A673 (cell line): Measurements from ENCODE around the gene RASSF8. TPM values are rescaled to one million over a fixed set of nuclear protein-coding genes. Genes with fewer than 3 reads are reported as not detected.

Source experiments
- BruUV-seq: library from RNA; stranded (reverse); fragments of 400-500 nt; replicated peaks from 2 replicates; lab custom pipeline; 2021; lab: Mats Ljungman, UMichigan
- CTCF ChIA-PET: fragments of 300-600 bp; sonication (Branson Sonifier 250); formaldehyde crosslinking; loops from one replicate; lab custom pipeline; 2022; ENCODE audit warnings: antibody characterized with exemption; lab: Charles Lee
- POLR2A ChIA-PET: fragments of 300-600 bp; sonication (Branson Sonifier 250); formaldehyde crosslinking; loops from one replicate; lab custom pipeline; 2022; ENCODE audit warnings: antibody characterized with exemption; ENCODE audit not compliant: low non-redundant PET; lab: Charles Lee
- DNase-seq: peaks from one replicate; pipeline ENCODE4 v3.0.0-alpha.2; 2015; ENCODE audit warnings: low spot score
- H3K27ac ChIP-seq: fragments of 200-600 bp; sonication (generic); 2 replicates; pipeline ENCODE4 v1.5.1; 2016; ENCODE audit warnings: mixed run types, low read depth, mild to moderate bottlenecking, mixed read lengths, antibody characterized with exemption, low read length; ENCODE audit not compliant: poor library complexity, severe bottlenecking
- H3K27me3 ChIP-seq: fragments of 200-600 bp; sonication (generic); replicated peaks from 2 replicates; pipeline ENCODE4 v1.6.1; 2017; ENCODE audit warnings: mixed run types, low read depth, mild to moderate bottlenecking, mixed read lengths, antibody characterized with exemption, low read length; ENCODE audit not compliant: insufficient read depth, poor library complexity
- H3K36me3 ChIP-seq: fragments of 200-600 bp; sonication (generic); 2 replicates; pipeline ENCODE4 v1.6.1; 2016; ENCODE audit warnings: mixed run types, mild to moderate bottlenecking, mixed read lengths, antibody characterized with exemption, low read length; ENCODE audit not compliant: insufficient read depth, poor library complexity, severe bottlenecking
- H3K4me1 ChIP-seq: fragments of 200-600 bp; sonication (generic); 2 replicates; pipeline ENCODE4 v1.6.1; 2017; ENCODE audit warnings: mixed run types, mild to moderate bottlenecking, mixed read lengths, antibody characterized with exemption, low read length; ENCODE audit not compliant: insufficient read depth, poor library complexity, severe bottlenecking
- H3K4me3 ChIP-seq: fragments of 200-600 bp; sonication (generic); 2 replicates; pipeline ENCODE4 v1.5.1; 2016; ENCODE audit warnings: low read depth, mixed run types, mild to moderate bottlenecking, mixed read lengths, low read length; ENCODE audit not compliant: poor library complexity, severe bottlenecking
- H3K9me3 ChIP-seq: fragments of 200-600 bp; sonication (generic); 2 replicates; pipeline ENCODE4 v1.6.1; 2016; ENCODE audit warnings: mixed run types, low read depth, mild to moderate bottlenecking, mixed read lengths, antibody characterized with exemption, low read length; ENCODE audit not compliant: poor library complexity, severe bottlenecking
- CTCF ChIP-seq: fragments of 300-800, 200-600 bp; sonication (generic); conservative IDR thresholded peaks from 2 replicates; pipeline ENCODE4 v1.5.1; 2017; ENCODE audit warnings: low read depth, mild to moderate bottlenecking, antibody characterized with exemption, low read length, moderate library complexity, mixed read lengths
- EZH2 ChIP-seq: fragments of 200-600 bp; sonication (generic); IDR thresholded peaks from 2 replicates; pipeline ENCODE4 v1.6.1; 2017; ENCODE audit warnings: borderline replicate concordance, low read depth, mild to moderate bottlenecking, mixed read lengths, antibody characterized with exemption, low read length; ENCODE audit not compliant: poor library complexity, severe bottlenecking
- intact Hi-C: fragments of 100-400 bp; cut with micrococcal nuclease; formaldehyde crosslinking; loops from one replicate; pipeline ENCODE4 v1.10.0; 2022; ENCODE audit not compliant: unreplicated experiment
- total RNA-seq: library from RNA; stranded (reverse); gene quantifications from 2 replicates; pipeline ENCODE4 v1.2.3, GENCODE V29; 2021

Gene RASSF8
- total RNA-seq, 1 experiment from 2014 or later: 23.1 TPM

GRCh38 chr12:25986180-25986579 lies 27.7 kb downstream of the RASSF8 start:
- Histone ChIP-seq H3K9me3 (no peaks in the 10 kb centered on the region), H3K27me3 (no peaks in the 10 kb centered on the region), H3K27ac (no peak overlapping the region), H3K4me1 (no peaks in the 10 kb centered on the region), H3K36me3 (no peaks in the 10 kb centered on the region), H3K4me3 (no peak overlapping the region)
- TF ChIP-seq CTCF: no peak
- no peak for TF ChIP-seq EZH2
- ChIA-PET POLR2A (no interaction called here), CTCF (no interaction called here)
- BruUV-seq: no TSS peak
- DNase-seq: no peak
- intact Hi-C loops: no loop called here

GRCh38 chr12:25988505-25988904 lies 30.0 kb downstream of the RASSF8 start:
- CTCF ChIA-PET: no interaction called here
- H3K4me3 ChIP-seq: no peak overlapping the region
- DNase-seq: no peak
- no TSS peak for BruUV-seq
- no peaks in the 10 kb centered on the region for H3K9me3 ChIP-seq
- H3K4me1 ChIP-seq: no peaks in the 10 kb centered on the region
- no peak for TF ChIP-seq EZH2
- TF ChIP-seq CTCF: no peak
- no peaks in the 10 kb centered on the region for H3K36me3 ChIP-seq
- no peak overlapping the region for H3K27ac ChIP-seq
- intact Hi-C loops: no loop called here
- POLR2A ChIA-PET: no interaction called here
- no peaks in the 10 kb centered on the region for H3K27me3 ChIP-seq

GRCh38 chr12:25990495-25990894 lies 32.0 kb downstream of the RASSF8 start:
- ChIA-PET POLR2A (no interaction called here), CTCF (no interaction called here)
- peaks cover 6% of the 10 kb centered on the region for H3K4me1 ChIP-seq
- no peaks in the 10 kb centered on the region for H3K36me3 ChIP-seq
- H3K27ac ChIP-seq: no peak overlapping the region
- no peak overlapping the region for H3K4me3 ChIP-seq
- intact Hi-C loops: no loop called here
- no peaks in the 10 kb centered on the region for H3K9me3 ChIP-seq
- no peaks in the 10 kb centered on the region for H3K27me3 ChIP-seq
- no peak for TF ChIP-seq CTCF
- no peak for TF ChIP-seq EZH2
- DNase-seq: no peak
- BruUV-seq: no TSS peak
